MM.1S (cell line): ENCODE data around the gene RNGTT.

ENCODE experiments used
- DNase-seq: peaks from one replicate; pipeline ENCODE4 v3.0.0-alpha.2; 2015
- H2AFZ ChIP-seq: fragments of 300-600 bp; sonication (generic); 2 replicates; pipeline ENCODE4 v1.6.0; 2016; ENCODE audit warnings: antibody characterized with exemption, low read length
- H3F3A ChIP-seq: fragments of 300-600 bp; sonication (generic); 2 replicates; pipeline ENCODE4 v1.6.1; 2016; ENCODE audit warnings: mild to moderate bottlenecking, antibody characterized with exemption, low read length, moderate library complexity, mixed read lengths; ENCODE audit not compliant: insufficient read depth
- H3K27ac ChIP-seq: fragments of 300-600 bp; sonication (generic); 2 replicates; pipeline ENCODE4 v1.5.1; 2016; ENCODE audit warnings: mild to moderate bottlenecking, low read length
- H3K27me3 ChIP-seq: fragments of 300-600 bp; sonication (generic); replicated peaks from 2 replicates; pipeline ENCODE4 v1.6.0; 2016; ENCODE audit warnings: low read length; ENCODE audit not compliant: insufficient read depth
- H3K36me3 ChIP-seq: fragments of 300-600 bp; sonication (generic); replicated peaks from 2 replicates; pipeline ENCODE4 v1.6.1; 2016; ENCODE audit warnings: mild to moderate bottlenecking, low read length, mixed read lengths; ENCODE audit not compliant: insufficient read depth
- H3K4me1 ChIP-seq: fragments of 300-600 bp; sonication (generic); 2 replicates; pipeline ENCODE4 v1.6.1; 2016; ENCODE audit warnings: low read length, mixed read lengths
- H3K4me2 ChIP-seq: fragments of 300-600 bp; sonication (generic); 2 replicates; pipeline ENCODE4 v1.6.0; 2016; ENCODE audit warnings: low read depth, low read length
- H3K4me3 ChIP-seq: fragments of 300-600 bp; sonication (generic); 2 replicates; pipeline ENCODE4 v1.5.1; 2016; ENCODE audit warnings: low read length, mixed read lengths
- H3K79me2 ChIP-seq: fragments of 300-600 bp; sonication (generic); 2 replicates; pipeline ENCODE4 v1.6.1; 2016; ENCODE audit warnings: mixed run types, low read length, mixed read lengths
- H3K9ac ChIP-seq: fragments of 300-600 bp; sonication (generic); 2 replicates; pipeline ENCODE4 v1.6.1; 2016; ENCODE audit warnings: low read length, mixed read lengths
- H3K9me2 ChIP-seq: fragments of 300-600 bp; sonication (generic); replicated peaks from 2 replicates; pipeline ENCODE4 v1.6.1; 2016; ENCODE audit warnings: mild to moderate bottlenecking, low read length, mixed read lengths; ENCODE audit not compliant: insufficient read depth
- H3K9me3 ChIP-seq: fragments of 300-600 bp; sonication (generic); replicated peaks from 2 replicates; pipeline ENCODE4 v1.6.1; 2016; ENCODE audit warnings: mild to moderate bottlenecking, low read length, mixed read lengths; ENCODE audit not compliant: insufficient read depth
- H4K20me1 ChIP-seq: fragments of 300-600 bp; sonication (generic); 2 replicates; pipeline ENCODE4 v1.6.1; 2016; ENCODE audit warnings: mild to moderate bottlenecking, low read length, moderate library complexity, mixed read lengths; ENCODE audit not compliant: insufficient read depth
- EZH2 ChIP-seq: fragments of 300-600 bp; sonication (generic); optimal IDR thresholded peaks from 2 replicates; pipeline ENCODE3; 2017; ENCODE audit warnings: low read depth, mild to moderate bottlenecking, antibody characterized with exemption, low read length, mixed read lengths
- EZH2phosphoT487 ChIP-seq: fragments of 300-600 bp; sonication (generic); IDR thresholded peaks from 2 replicates; pipeline ENCODE4 v1.6.1; 2018; ENCODE audit warnings: antibody characterized with exemption, low read length
- TF ChIP-seq, protein P1 (sequence below): fragments of 300-600 bp; sonication (generic); IDR thresholded peaks from 2 replicates; pipeline ENCODE4 v1.5.1; 2016; ENCODE audit warnings: antibody characterized with exemption, low read length, mixed read lengths

Gene RNGTT

DNA sequence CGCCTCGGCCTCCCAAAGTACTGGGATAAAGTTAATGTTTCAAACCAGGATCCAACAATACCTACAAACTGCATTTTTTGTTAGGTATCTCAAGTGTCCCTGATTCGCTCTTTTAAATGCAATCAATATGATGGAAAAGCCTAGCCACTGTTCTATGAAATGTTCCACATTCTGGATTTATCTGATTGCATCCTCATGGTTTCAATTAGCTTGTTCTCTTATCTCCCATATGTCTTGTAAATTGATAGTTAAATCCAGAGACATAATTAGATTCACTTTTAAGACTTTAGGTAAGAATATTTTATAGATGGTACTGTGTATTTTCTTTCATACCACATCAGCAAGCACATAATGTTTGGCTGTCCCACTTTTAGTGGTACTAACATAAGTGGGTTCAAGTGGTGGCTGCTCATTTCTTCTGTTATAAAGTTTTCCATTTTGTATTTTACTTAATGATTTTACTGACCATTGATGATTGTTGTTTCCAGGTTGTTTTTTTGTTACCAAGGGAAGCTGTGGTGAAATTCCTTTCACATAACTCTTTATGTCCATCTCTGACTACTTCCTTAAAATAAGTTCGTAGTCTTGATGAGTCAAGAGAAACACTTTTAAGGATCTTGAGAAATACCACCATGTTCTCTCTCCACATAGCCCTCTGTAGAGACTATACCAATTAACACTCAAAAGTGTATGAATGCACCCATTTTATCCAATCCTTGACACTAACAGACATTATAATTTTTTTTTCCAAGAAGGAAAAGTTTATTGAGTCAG is 40.5 kb downstream of the RNGTT start:
- H3K9ac ChIP-seq = no peak overlapping the region
- no peaks in the 10 kb centered on the region for H3K9me3 ChIP-seq
- no peak for TF ChIP-seq EZH2phosphoT487
- TF ChIP-seq, protein P1, sequence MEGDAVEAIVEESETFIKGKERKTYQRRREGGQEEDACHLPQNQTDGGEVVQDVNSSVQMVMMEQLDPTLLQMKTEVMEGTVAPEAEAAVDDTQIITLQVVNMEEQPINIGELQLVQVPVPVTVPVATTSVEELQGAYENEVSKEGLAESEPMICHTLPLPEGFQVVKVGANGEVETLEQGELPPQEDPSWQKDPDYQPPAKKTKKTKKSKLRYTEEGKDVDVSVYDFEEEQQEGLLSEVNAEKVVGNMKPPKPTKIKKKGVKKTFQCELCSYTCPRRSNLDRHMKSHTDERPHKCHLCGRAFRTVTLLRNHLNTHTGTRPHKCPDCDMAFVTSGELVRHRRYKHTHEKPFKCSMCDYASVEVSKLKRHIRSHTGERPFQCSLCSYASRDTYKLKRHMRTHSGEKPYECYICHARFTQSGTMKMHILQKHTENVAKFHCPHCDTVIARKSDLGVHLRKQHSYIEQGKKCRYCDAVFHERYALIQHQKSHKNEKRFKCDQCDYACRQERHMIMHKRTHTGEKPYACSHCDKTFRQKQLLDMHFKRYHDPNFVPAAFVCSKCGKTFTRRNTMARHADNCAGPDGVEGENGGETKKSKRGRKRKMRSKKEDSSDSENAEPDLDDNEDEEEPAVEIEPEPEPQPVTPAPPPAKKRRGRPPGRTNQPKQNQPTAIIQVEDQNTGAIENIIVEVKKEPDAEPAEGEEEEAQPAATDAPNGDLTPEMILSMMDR = no peak
- no peak for TF ChIP-seq EZH2
- H4K20me1 ChIP-seq = no peaks in the 10 kb centered on the region
- H3K4me2 ChIP-seq = no peak overlapping the region
- no peak overlapping the region for H3K4me3 ChIP-seq
- no peak overlapping the region for H3K27ac ChIP-seq
- no peaks in the 10 kb centered on the region for H3K79me2 ChIP-seq
- no peak overlapping the region for H2AFZ ChIP-seq
- no peaks in the 10 kb centered on the region for H3K27me3 ChIP-seq
- no peaks in the 10 kb centered on the region for H3K4me1 ChIP-seq
- no peaks in the 10 kb centered on the region for H3K36me3 ChIP-seq
- no peaks in the 10 kb centered on the region for H3K9me2 ChIP-seq
- no peaks in the 10 kb centered on the region for H3F3A ChIP-seq
- no peak for DNase-seq

DNA sequence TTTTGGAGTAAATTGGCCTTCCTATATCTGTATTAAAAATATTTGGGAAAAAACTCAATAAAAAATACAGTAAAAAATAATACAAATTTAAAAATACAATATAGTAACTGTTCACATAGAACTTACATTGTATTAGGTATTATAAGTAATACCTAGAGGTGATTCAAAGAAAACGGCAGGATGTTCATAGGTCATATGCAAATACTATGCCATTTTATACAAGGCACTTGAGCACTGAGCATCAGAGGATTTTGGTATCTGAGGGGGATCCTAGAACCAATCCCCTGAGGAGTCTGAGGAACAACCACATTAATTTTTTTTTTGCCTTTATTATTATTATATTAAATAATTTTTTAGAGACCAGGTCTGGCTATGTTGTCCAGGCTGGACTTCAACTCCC is 41.7 kb downstream of the RNGTT start:
- no peak for DNase-seq
- H3K9me2 ChIP-seq = no peaks in the 10 kb centered on the region
- peaks cover 7% of the 10 kb centered on the region; the same call in 1 of the 2 replicates for H3K4me1 ChIP-seq
- H3K4me2 ChIP-seq = no peak overlapping the region
- no peaks in the 10 kb centered on the region for H3K79me2 ChIP-seq
- no peaks in the 10 kb centered on the region for H3K36me3 ChIP-seq
- no peak overlapping the region for H3K27ac ChIP-seq
- H3K9ac ChIP-seq = no peak overlapping the region
- 0 out of 2 replicates have a peak, but pooled peaks cover 2% of the 10 kb centered on the region for H3F3A ChIP-seq
- no peak overlapping the region for H2AFZ ChIP-seq
- no peaks in the 10 kb centered on the region for H3K27me3 ChIP-seq
- no peaks in the 10 kb centered on the region for H4K20me1 ChIP-seq
- H3K9me3 ChIP-seq = no peaks in the 10 kb centered on the region
- no peak overlapping the region for H3K4me3 ChIP-seq
- no peak for TF ChIP-seq EZH2phosphoT487
- TF ChIP-seq, protein P1 = no peak
- no peak for TF ChIP-seq EZH2

DNA sequence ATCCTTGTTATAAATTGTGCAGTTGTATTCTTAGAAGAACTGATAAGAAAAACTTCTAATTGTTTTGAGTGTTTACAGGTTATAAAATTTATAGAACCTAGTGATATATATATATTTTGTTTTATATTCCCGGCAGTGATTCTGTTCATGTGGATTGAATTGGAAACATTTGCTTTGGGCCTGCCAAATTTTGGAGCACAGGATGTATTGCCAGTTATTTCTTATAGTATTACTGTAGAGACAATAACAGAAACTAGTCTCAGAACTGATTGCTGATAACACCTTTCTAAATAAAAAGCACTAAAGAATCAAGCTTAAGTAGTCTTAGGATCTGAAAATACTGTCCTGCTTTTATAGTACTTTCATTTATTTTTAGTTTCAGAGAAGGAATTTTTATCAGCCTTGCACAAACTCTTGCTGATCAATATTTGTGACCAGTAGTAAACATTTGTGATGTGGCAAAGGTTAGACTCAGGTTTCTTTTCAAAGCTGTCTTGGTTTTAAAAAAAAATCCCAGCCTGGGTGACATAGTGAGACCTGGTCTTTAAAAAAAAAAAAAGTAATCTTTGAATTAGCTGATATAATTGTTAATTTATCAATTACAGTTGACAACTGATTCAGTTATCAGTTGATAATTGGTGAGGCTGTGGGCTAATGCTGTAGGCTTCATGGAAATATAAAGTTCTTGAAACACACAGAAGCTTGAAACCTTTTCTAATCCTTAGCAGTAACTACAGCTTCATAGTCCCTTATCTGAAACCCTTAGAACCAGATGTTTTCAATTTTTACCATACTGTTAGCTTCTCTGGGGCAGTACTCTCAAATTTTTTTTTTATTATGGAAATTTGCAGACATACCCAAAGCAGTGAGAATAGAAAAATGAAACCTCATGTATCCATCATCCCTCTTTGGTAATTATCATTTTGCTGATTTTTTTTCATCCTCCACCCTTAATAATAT is 42.4 kb downstream of the RNGTT start:
- Histone ChIP-seq H4K20me1 (no peaks in the 10 kb centered on the region), H3K9me3 (no peaks in the 10 kb centered on the region), H2AFZ (no peak overlapping the region), H3K79me2 (no peaks in the 10 kb centered on the region), H3K27me3 (no peaks in the 10 kb centered on the region), H3K4me2 (no peak overlapping the region), H3F3A (0 out of 2 replicates have a peak, but pooled peaks cover 2% of the 10 kb centered on the region), H3K36me3 (no peaks in the 10 kb centered on the region), H3K4me3 (no peak overlapping the region), H3K9ac (no peak overlapping the region), H3K27ac (no peak overlapping the region), H3K4me1 (peaks cover 12% of the 10 kb centered on the region; the same call in 1 of the 2 replicates), H3K9me2 (no peaks in the 10 kb centered on the region)
- TF ChIP-seq EZH2phosphoT487 (no peak), EZH2 (no peak)
- TF ChIP-seq, protein P1 = no peak
- no peak for DNase-seq
